ENCODE results near the gene DBR1.
A peak's percentile ranks its signal among the peaks of the same experiment; 100 is the strongest.

Gene DBR1

GRCh38 chr3:138205527-138205926 lies 30.8 kb upstream of the DBR1 start (continued):
- no peak for TF ChIP-seq ZFP41 (tag by site-specific recombination; IDR thresholded peaks at IDR 0.05; ENCODE audit: borderline replicate concordance)
- peak; percentile 44 for TF ChIP-seq ZXDB (tag by site-specific recombination; IDR thresholded peaks at IDR 0.05)
- TF ChIP-seq ZNF555 (tag by site-specific recombination; conservative IDR thresholded peaks at IDR 0.05), result no peak

GRCh38 chr3:138203938-138204337 lies 29.2 kb upstream of the DBR1 start:
- Histone ChIP-seq H3K36me3 (ENCODE audit: control insufficient read depth in 2 of 2, insufficient read depth in 1 of 2, low read length in 2 of 2) (no peaks in the 10 kb centered on the region), H3K27ac (ENCODE audit: extremely low read depth, low read depth, low read length) (no peak overlapping the region), H3K4me3 (ENCODE audit: low read depth, low read length) (no peak overlapping the region), H3K4me1 (ENCODE audit: control insufficient read depth, insufficient read depth, low read length) (peaks cover 4% of the 10 kb centered on the region; the same call in 1 of the 2 replicates), H3K9me3 (ENCODE audit: control insufficient read depth, insufficient read depth, low read depth, low read length) (no peaks in the 10 kb centered on the region)
- TF ChIP-seq REPIN1 (tag by site-specific recombination; IDR thresholded peaks at IDR 0.05; ENCODE audit: low read depth) (no peak), ZNF518A (tag by site-specific recombination; conservative IDR thresholded peaks at IDR 0.05; ENCODE audit: low read depth) (no peak), ZNF140 (tag by site-specific recombination; IDR thresholded peaks at IDR 0.05) (no peak), ZNF248 (tag by site-specific recombination; IDR thresholded peaks at IDR 0.05) (no peak), ZBTB8A (tag by site-specific recombination; IDR thresholded peaks at IDR 0.05) (no peak), CTCF (tag by site-specific recombination; IDR thresholded peaks at IDR 0.05) (no peak), ZBTB1 (tag by site-specific recombination; IDR thresholded peaks at IDR 0.05) (no peak), SCRT2 (tag by site-specific recombination; IDR thresholded peaks at IDR 0.05) (no peak), YY2 (tag by site-specific recombination; IDR thresholded peaks at IDR 0.05) (no peak), HOXD13 (CRISPR knock-in tag; IDR thresholded peaks at IDR 0.05; ENCODE audit: borderline replicate concordance) (no peak), ZNF658 (tag by site-specific recombination; IDR thresholded peaks at IDR 0.05) (no peak), ZNF184 (tag by site-specific recombination; IDR thresholded peaks at IDR 0.05) (no peak), ZSCAN5A (tag by site-specific recombination; IDR thresholded peaks at IDR 0.05) (no peak), ZSCAN16 (tag by site-specific recombination; IDR thresholded peaks at IDR 0.05) (no peak), ZNF629 (tag by site-specific recombination; IDR thresholded peaks at IDR 0.05) (no peak), SCRT1 (tag by site-specific recombination; IDR thresholded peaks at IDR 0.05; ENCODE audit: borderline replicate concordance) (no peak)
- ChIA-PET POLR2A (interaction anchor here (2.5 kb wide), 1 partner anchor 17 kb away, joined by 8 read pairs; the partner anchor contains the start of gene ARMC8), CTCF (no interaction called here)

All from HEK293 (cell line).